Hepatocyte (in vitro differentiated cells): ENCODE data around the gene LONP1. TPM values are rescaled to one million over a fixed set of nuclear protein-coding genes. Genes with fewer than 3 reads are reported as not detected.

Source experiments
- DNase-seq: peaks from one replicate; pipeline ENCODE4 v3.0.0-alpha.2; 2016; ENCODE audit warnings: low spot score
- H2AFZ ChIP-seq: fragments of 200-600 bp; sonication (generic); 2 replicates; pipeline ENCODE4 v1.6.0; 2016; ENCODE audit warnings: antibody characterized with exemption, mild to moderate bottlenecking
- H3K27ac ChIP-seq: fragments of 200-600 bp; sonication (generic); 2 replicates; pipeline ENCODE4 v1.5.1; 2016; ENCODE audit warnings: mild to moderate bottlenecking
- H3K27me3 ChIP-seq: fragments of 200-600 bp; sonication (generic); 2 replicates; pipeline ENCODE4 v1.6.1; 2016
- H3K36me3 ChIP-seq: fragments of 200-600 bp; sonication (generic); replicated peaks from 2 replicates; pipeline ENCODE4 v1.5.1; 2016; ENCODE audit warnings: low read depth; ENCODE audit not compliant: insufficient read depth
- H3K4me1 ChIP-seq: fragments of 200-600 bp; sonication (generic); 2 replicates; pipeline ENCODE4 v1.5.1; 2016; ENCODE audit warnings: mild to moderate bottlenecking, moderate library complexity; ENCODE audit not compliant: insufficient read depth
- H3K4me2 ChIP-seq: fragments of 200-600 bp; sonication (generic); 2 replicates; pipeline ENCODE4 v1.6.0; 2016
- H3K4me3 ChIP-seq: fragments of 200-600 bp; sonication (generic); 2 replicates; pipeline ENCODE4 v1.5.1; 2016; ENCODE audit warnings: mild to moderate bottlenecking
- H3K79me2 ChIP-seq: fragments of 200-600 bp; sonication (generic); 2 replicates; pipeline ENCODE4 v1.6.0; 2017; ENCODE audit warnings: mild to moderate bottlenecking
- H3K9me2 ChIP-seq: fragments of 200-600 bp; sonication (generic); replicated peaks from 2 replicates; pipeline ENCODE4 v1.6.0; 2017; ENCODE audit warnings: mild to moderate bottlenecking; ENCODE audit not compliant: insufficient read depth
- H3K9me3 ChIP-seq: fragments of 200-600 bp; sonication (generic); 2 replicates; pipeline ENCODE4 v1.5.1; 2016; ENCODE audit warnings: low read depth, mild to moderate bottlenecking
- H4K20me1 ChIP-seq: fragments of 200-600 bp; sonication (generic); 2 replicates; pipeline ENCODE4 v1.6.0; 2016; ENCODE audit warnings: mild to moderate bottlenecking; ENCODE audit not compliant: insufficient read depth, poor library complexity, severe bottlenecking
- EZH2 ChIP-seq: fragments of 200-600 bp; sonication (generic); IDR thresholded peaks from 2 replicates; pipeline ENCODE4 v1.6.1; 2016; ENCODE audit warnings: antibody characterized with exemption, mild to moderate bottlenecking, borderline replicate concordance
- EZH2phosphoT487 ChIP-seq: fragments of 200-600 bp; sonication (generic); IDR thresholded peaks from one replicate; pipeline ENCODE4 v1.6.1; 2018; ENCODE audit warnings: antibody characterized with exemption, mild to moderate bottlenecking, low read depth, moderate library complexity; ENCODE audit not compliant: unreplicated experiment, severe bottlenecking
- WGBS: methylation state at CpG from one replicate; pipeline ENCODE4 v1.1.6; 2016; ENCODE audit warnings: low lambda C conversion rate; ENCODE audit errors: missing lambda C conversion rate; 5-methylcytosine and 5-hydroxymethylcytosine counted together
- polyA plus RNA-seq: library from polyadenylated mRNA; unstranded; fragments of >200 nt; fragmentation: Nextera tagmentation; extraction: Ambion mirVana; gene quantifications from 2 replicates; pipeline ENCODE4 v1.2.1, GENCODE V29; 2016
- total RNA-seq: library from RNA; depleted of rRNA; stranded (reverse); fragments of >200 nt; gene quantifications from 2 replicates; pipeline ENCODE4 v1.2.3, GENCODE V29; 2014
- TF ChIP-seq, protein P1 (sequence below): fragments of 200-600 bp; sonication (generic); IDR thresholded peaks from 2 replicates; pipeline ENCODE4 v1.5.1; 2016; ENCODE audit warnings: antibody characterized with exemption, mild to moderate bottlenecking; ENCODE audit not compliant: poor library complexity

LONP1 gene
- total and polyA plus RNA-seq, 2 experiments from 2014 or later = 63.0 to 79.2 TPM

DNA sequence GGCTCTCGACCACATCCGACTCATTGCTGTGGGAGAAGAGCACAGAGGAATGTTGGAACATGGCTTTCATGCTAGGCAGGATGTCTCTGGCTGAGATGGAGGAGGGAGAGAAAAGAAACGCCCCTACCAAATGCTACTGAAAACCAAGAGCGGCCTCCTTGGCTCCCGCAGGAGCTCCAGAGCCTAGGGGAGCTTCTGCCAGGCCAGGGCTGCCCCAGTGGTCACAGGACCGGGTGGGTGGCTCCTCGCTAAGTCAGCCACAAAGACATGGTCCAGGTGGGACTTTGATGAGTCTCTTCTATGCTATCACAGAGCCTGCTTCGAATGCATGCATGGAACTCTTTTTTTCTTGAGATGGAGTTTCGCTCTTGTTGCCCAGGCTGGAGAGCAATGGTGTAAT lies 6.7 kb downstream of the LONP1 start:
- Histone ChIP-seq H3K4me2 (no peak overlapping the region), H3K4me1 (peaks cover 6% of the 10 kb centered on the region), H3K27me3 (no peaks in the 10 kb centered on the region), H3K36me3 (no peaks in the 10 kb centered on the region), H2AFZ (no peak overlapping the region), H4K20me1 (no peaks in the 10 kb centered on the region), H3K79me2 (peaks cover 42% of the 10 kb centered on the region), H3K4me3 (no peak overlapping the region), H3K9me2 (no peaks in the 10 kb centered on the region), H3K27ac (no peak overlapping the region), H3K9me3 (no peaks in the 10 kb centered on the region)
- no peak for DNase-seq
- 95% methylated on average over 9 of the region's 9 CpGs for WGBS
- TF ChIP-seq EZH2phosphoT487 (no peak), EZH2 (no peak)
- TF ChIP-seq, protein P1, sequence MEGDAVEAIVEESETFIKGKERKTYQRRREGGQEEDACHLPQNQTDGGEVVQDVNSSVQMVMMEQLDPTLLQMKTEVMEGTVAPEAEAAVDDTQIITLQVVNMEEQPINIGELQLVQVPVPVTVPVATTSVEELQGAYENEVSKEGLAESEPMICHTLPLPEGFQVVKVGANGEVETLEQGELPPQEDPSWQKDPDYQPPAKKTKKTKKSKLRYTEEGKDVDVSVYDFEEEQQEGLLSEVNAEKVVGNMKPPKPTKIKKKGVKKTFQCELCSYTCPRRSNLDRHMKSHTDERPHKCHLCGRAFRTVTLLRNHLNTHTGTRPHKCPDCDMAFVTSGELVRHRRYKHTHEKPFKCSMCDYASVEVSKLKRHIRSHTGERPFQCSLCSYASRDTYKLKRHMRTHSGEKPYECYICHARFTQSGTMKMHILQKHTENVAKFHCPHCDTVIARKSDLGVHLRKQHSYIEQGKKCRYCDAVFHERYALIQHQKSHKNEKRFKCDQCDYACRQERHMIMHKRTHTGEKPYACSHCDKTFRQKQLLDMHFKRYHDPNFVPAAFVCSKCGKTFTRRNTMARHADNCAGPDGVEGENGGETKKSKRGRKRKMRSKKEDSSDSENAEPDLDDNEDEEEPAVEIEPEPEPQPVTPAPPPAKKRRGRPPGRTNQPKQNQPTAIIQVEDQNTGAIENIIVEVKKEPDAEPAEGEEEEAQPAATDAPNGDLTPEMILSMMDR = no peak

DNA sequence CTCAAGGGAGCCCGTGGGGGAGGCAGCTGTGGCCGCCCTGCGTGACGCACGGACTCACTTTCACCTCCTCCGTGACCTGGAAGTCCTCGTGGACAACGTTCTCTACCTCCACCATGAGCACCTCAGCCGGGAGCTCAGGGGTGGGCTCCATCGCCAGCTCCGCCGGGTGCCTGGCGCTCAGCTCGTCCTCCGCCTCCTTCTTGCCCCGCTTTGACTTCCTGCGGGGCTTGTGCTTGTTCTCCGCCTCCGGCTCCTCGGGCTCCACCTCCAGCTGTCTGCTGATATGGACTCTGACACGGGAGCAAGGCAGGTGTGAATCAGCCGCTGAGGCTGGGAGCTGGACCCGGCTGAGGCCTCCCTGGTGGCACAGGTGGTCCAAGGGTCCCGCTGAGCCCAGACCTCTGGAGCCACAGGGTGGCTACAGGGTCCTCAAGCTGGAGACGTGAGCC lies 8.2 kb downstream of the LONP1 start:
- TF ChIP-seq, protein P1 = no peak
- no peak for TF ChIP-seq EZH2
- TF ChIP-seq EZH2phosphoT487 = no peak
- Histone ChIP-seq H3K36me3 (no peaks in the 10 kb centered on the region), H3K27ac (no peak overlapping the region), H3K4me2 (no peak overlapping the region), H3K4me1 (no peaks in the 10 kb centered on the region), H3K27me3 (no peaks in the 10 kb centered on the region), H2AFZ (no peak overlapping the region), H4K20me1 (no peaks in the 10 kb centered on the region), H3K79me2 (peaks cover 28% of the 10 kb centered on the region), H3K9me2 (no peaks in the 10 kb centered on the region), H3K9me3 (no peaks in the 10 kb centered on the region), H3K4me3 (no peak overlapping the region)
- DNase-seq = no peak
- WGBS = 95% methylated on average over 25 of the region's 25 CpGs

DNA sequence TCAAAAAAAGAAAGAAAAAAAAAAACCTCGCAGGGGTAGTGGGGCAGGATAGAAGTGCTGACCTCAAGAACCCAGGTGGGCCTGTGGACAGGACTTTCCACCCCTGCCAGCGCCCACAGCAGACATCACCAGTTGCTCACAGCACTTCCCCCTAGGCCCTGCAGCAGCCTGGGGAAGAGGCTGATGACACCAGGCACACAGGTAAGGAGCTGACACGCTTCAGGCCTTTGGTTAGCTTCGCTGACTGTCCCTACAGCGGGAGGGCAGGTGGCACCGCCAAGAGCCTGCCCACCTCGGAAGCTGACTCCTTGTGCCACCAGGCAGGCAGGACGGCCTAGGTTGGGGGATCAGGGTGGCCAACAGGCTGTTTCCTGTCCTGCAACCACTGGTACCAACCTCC lies 8.9 kb downstream of the LONP1 start:
- H3K4me2 ChIP-seq = no peak overlapping the region
- H3K27ac ChIP-seq = no peak overlapping the region
- H2AFZ ChIP-seq = no peak overlapping the region
- over 99% methylated on average over 8 of the region's 8 CpGs for WGBS
- H4K20me1 ChIP-seq = no peaks in the 10 kb centered on the region
- H3K36me3 ChIP-seq = no peaks in the 10 kb centered on the region
- no peak for DNase-seq
- no peaks in the 10 kb centered on the region for H3K27me3 ChIP-seq
- H3K4me3 ChIP-seq = no peak overlapping the region
- H3K9me2 ChIP-seq = no peaks in the 10 kb centered on the region
- no peak for TF ChIP-seq EZH2phosphoT487
- TF ChIP-seq, protein P1 = no peak
- no peak for TF ChIP-seq EZH2
- no peaks in the 10 kb centered on the region for H3K9me3 ChIP-seq
- no peaks in the 10 kb centered on the region for H3K4me1 ChIP-seq
- peaks cover 20% of the 10 kb centered on the region for H3K79me2 ChIP-seq
